ENCODE measurements around the gene P2RX6.
"Not testable (repeated sequence)": the region's sequence is repeated elsewhere in the genome, so short reads cannot be mapped to it uniquely, and the experiment has no call there.

P2RX6 gene

DNA sequence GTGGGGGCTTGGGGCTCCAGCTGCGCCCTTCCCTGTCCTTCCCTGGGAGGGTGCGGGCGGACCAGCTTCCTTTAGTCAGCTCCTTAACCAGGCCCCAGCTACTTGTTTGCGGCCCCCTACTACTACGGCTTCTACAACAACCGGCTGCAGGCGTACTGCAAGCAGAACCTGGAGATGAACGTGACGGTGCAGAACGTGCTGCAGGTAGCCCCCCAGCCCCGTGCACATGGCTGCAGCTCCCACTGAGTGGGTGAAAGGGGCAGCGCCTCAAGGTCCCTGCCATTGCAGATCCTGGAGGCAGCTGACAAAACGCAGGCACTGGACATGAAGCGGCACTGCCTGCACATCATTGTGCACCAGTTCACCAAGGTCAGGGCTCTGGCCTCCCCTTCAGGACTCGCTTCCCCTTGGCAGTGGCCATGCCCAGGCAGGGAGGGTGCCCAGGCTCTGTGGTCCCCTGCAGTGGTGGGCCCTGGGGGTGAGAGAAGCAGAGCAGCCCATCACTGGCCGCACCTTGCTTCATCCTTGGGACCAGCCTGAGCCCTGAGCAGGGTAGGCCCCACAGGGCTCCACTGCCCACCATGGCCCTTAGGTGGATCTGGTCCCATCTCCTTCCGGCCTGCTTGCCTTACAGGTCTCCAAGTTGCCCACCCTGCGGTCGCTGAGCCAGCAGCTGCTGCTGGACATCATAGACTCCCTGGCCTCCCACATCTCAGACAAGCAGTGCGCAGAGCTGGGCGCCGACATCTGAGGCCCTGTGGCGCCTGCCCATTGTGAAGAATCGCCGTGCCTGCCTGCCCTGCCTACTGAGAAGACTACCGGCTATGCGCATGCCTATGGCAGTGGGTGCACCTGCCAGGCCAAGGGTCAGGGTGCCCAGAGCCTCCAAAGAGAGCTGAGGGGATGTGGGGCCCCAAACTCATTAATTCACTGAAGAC is 18.1 kb upstream of the P2RX6 start:
- no peak overlapping the region for H3K27ac Mint-ChIP-seq
- H3K36me3 Mint-ChIP-seq (ENCODE audit: low read depth): peaks cover 4% of the 10 kb centered on the region
- H3K27me3 Mint-ChIP-seq (ENCODE audit: low read depth): no peaks in the 10 kb centered on the region

DNA sequence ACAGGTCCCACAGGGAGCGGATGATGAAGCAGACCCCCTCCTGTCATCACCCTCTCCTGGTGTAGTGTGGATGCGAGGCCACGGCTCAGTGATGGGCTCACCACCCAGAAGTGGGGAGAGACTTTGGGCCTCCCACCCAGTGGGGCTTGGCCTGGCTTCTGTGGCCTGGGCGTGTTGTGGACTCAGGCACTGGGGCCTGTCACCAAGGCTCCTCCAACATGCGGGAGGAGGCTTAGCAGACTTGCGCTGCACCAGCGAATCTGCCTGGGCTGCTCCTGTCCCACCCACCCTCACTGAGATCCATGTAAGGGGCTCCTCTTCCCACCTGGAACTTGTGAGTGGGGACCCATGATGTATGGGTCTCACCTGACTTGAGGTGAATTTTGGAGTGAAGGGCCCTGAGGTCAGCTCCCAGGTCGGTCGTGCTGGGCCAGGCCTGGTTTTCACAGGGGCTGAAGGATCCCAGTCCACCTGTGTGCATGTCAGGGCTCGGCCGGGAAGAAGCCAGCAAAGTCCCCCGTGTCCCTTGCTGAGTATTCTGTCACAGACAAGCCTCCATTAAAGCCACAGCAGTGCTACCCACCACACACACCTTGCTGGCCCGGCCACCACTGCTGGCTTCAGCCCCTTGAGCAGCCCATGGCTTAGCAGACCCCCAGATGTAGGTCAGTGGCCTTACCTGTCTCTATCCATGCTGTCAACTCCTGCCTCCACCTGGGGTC is 17.3 kb upstream of the P2RX6 start:
- Mint-ChIP-seq H3K9me3 (no peaks in the 10 kb centered on the region), H3K36me3 (ENCODE audit: low read depth) (peaks cover 4% of the 10 kb centered on the region), H3K4me3 (no peak overlapping the region), H3K27me3 (ENCODE audit: low read depth) (no peaks in the 10 kb centered on the region), H3K27ac (no peak overlapping the region), H3K4me1 (ENCODE audit: low read depth) (peaks cover 5% of the 10 kb centered on the region)

More for the DNA sequence above, 18.1 kb upstream of the P2RX6 start:
- H3K4me1 Mint-ChIP-seq (ENCODE audit: low read depth): peaks cover 5% of the 10 kb centered on the region
- H3K4me3 Mint-ChIP-seq: no peak overlapping the region
- H3K9me3 Mint-ChIP-seq: no peaks in the 10 kb centered on the region

DNA sequence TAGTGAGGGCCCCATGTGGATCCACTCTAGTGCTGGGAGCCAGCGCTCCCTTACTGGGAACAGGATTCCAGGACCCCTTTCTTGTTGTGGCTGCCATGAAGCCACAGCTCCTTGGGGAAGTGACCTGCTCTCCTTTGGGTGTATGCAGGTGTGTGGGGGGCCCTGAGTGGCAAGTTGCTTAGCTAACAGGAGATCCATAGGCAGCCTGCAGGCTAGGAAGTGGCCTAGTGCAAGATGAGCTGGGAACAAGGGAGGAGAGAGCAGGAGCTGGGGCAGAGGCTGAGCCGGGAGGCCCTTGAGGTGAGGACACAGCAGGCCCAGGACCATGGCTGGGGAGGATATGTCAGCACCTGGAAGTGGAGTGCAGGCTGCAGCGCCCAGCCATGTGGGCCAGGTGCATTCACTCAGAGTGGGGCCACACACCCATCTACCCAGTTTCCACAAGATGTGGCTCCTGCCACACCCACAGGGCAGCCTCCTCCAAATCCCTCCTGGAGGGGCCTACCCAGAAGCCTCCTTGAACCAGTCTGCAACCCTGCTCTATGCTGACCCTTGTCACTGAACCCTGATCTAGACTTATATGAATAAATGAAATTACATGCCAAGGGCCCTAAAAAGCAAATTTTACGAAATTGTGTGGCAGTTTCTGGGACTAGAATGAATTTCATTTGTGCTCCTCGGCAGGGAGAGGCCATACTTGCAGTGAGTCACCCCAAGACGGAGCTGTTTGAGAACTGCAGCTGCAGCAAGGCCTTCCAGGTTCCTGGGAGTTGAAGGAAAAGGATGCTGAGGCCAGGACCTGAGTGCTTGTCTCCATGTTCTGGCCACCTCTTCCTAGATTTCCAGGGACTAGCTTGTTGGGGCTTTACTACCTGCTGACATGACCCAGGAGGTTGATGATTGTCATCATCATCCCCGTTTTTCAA is 16.3 kb upstream of the P2RX6 start:
- Mint-ChIP-seq H3K4me3 (no peak overlapping the region), H3K27me3 (ENCODE audit: low read depth) (no peaks in the 10 kb centered on the region), H3K36me3 (ENCODE audit: low read depth) (peaks cover 6% of the 10 kb centered on the region), H3K27ac (peak overlapping the region; percentile 45), H3K9me3 (no peaks in the 10 kb centered on the region), H3K4me1 (ENCODE audit: low read depth) (peaks cover 8% of the 10 kb centered on the region)

DNA sequence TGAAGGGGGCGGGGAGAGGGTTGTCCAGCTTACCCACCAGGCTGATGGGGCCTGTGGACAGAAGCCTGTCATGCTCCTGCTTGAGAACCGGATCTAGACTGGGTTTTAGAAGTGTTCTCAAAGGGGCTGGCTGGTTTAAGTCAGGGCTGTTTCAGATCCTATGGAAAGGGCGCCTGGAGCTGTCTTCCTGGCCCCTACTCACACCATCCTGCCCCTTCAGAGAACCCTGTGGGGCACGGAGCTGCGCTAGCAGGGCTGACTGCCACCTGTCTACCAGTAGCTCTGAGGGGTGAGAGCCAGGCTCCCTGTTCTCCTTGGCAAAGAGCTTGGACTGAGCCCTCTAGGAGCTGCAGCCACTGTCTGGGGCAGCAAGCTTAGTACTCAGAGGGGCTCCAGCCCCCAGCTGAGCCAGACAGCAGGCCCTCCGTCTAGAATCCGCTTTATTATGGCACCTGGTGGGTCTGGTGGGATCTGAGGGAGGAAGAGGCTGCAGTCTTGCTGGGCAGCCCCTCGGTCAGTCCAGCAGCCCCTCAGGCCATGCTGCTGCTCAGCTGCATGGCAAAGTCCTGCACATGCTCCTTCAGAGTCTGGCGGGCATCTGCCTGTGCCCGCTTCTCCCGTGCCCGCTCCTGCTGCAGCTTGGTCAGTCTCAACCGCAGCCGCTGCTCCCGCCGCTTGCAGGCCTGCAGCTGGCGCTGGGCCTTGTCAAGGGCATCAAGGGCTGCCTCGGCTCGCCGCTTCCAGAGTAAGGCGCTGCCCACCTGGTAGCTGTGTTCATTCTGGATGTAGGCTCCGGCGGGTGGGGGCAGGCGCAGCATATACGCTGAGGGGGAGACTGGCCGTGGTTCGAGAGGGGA is 15.4 kb upstream of the P2RX6 start:
- no peaks in the 10 kb centered on the region for H3K27me3 Mint-ChIP-seq (ENCODE audit: low read depth)
- peak overlapping the region; percentile 20 for H3K27ac Mint-ChIP-seq
- peak overlapping the region; percentile 42 for H3K4me3 Mint-ChIP-seq
- H3K4me1 Mint-ChIP-seq (ENCODE audit: low read depth): peaks cover 8% of the 10 kb centered on the region
- H3K9me3 Mint-ChIP-seq: no peaks in the 10 kb centered on the region
- peaks cover 6% of the 10 kb centered on the region for H3K36me3 Mint-ChIP-seq (ENCODE audit: low read depth)

DNA sequence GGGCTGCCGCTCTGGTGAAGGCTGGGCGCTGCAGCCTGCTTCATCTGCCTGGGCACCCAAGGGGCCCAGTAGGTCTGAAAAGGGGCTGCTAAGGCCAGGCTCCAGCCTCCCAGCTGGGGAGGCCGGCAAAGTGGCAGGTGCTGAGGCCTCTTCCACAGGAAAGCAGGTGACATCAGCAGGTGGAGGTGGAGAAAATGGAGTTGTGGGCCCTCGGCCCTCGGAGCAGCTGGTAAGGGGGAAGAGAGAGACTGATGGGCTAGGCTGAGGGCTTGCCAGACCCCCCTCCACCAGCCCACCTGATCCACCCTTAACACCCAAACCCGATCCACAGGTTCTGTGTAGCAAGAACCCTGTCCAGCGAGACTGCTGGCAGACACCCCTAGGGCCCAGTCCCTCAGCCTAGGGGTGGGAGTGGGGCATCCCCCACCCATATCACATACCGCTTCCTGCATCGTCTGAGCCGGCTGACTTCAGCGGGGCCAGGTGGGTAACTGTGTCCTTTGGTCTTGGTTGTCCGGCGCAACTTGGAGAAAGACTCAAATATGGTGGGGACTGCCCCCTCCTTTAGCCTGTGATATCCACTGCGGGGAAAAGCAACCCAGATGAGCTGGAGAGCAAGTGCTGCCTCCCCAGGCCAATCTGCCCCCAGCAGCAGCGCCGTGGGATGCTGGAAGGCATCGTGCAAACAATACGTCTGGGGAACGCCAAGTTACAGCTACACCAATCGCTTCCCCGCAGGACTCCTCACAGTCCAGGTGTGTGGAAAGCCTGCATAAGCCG is 14.6 kb upstream of the P2RX6 start:
- peaks cover 8% of the 10 kb centered on the region for H3K4me1 Mint-ChIP-seq (ENCODE audit: low read depth)
- peak overlapping the region; percentile 97 for H3K27ac Mint-ChIP-seq

DNA sequence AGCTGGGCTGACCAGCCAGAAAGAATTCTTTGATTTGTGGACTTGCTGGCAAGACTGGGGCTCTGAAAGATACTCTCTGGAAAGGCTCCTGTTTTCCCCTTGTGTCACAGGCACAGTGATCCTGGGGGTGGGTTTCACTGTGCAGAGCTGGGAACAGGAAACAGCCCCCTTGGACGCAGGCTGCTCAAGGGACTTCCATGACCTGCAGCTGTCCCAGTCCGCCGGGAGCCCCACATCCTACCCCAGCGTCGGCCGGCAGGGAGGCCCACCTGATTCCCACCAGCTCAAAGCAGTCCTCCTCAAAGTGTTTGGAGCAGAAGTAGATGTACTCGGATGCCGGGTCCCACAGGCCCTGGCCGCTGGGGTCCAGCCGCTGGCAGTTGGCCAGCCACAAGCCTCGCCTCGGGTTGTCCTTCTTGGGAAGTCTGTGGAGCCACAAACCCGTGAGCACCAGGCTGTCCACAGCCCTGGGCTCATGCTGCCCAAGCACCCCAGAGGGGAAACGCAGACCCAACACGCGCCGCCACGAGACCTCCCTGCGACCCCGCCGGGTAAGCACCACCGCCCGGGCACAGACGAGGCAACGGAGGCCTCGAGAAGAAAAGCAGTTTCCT is 13.9 kb upstream of the P2RX6 start:
- H3K4me3 Mint-ChIP-seq: peak overlapping the region; percentile 92

More for the DNA sequence above, 14.6 kb upstream of the P2RX6 start:
- Mint-ChIP-seq H3K36me3 (ENCODE audit: low read depth) (peaks cover 6% of the 10 kb centered on the region), H3K27me3 (ENCODE audit: low read depth) (no peaks in the 10 kb centered on the region), H3K9me3 (no peaks in the 10 kb centered on the region), H3K4me3 (peak overlapping the region; percentile 92)

DNA sequence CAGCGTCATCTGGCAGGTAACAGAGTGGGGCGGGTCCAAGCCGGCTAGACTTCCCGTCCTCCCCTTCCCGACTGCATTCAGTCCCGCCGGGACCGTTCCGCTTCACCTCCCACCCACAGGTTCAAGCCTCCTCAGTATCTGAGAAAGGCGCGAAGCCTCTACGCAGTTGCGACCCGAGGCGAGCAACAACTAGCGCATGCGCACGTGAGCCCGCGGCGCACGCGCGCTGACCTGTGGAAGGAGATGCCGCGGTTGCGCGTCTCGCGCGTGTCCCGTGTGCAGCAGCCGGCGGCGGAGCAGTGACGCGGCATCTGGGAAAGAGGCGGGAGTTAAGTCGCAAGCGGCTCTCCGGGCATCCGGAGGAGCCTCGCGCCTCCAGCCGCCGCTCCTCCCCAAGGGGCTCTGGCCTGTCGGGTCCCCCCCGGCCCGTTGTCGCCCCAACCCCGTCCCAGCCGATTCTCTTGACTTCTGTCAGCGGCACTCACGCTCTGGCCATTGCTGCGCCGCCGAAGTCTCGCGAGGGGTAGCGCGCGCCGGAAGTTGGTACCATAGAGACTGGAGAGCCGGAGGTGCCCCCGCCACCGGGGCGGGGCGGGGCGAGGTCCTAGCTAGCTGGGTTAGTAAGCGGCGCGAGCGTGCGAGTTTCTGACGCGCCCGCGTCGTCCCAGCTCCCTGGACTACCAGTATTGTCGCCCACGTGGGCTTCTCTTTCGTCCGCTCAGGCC is 13.2 kb upstream of the P2RX6 start, which contains the start of gene THAP7:
Gene THAP7, minus strand, starts transcription at position 518 of the 725 bp plus-strand sequence. Its CDS starts 207 bp downstream, at position 311.
- Mint-ChIP-seq H3K9me3 (no peaks in the 10 kb centered on the region), H3K4me1 (ENCODE audit: low read depth) (peaks cover 8% of the 10 kb centered on the region), H3K27me3 (ENCODE audit: low read depth) (no peaks in the 10 kb centered on the region), H3K36me3 (ENCODE audit: low read depth) (peaks cover 6% of the 10 kb centered on the region), H3K27ac (peak within 1 kb of the TSS; percentile 97), H3K4me3 (peak within 1 kb of the TSS; percentile 92)

More for the DNA sequence above, 13.9 kb upstream of the P2RX6 start:
- Mint-ChIP-seq H3K4me1 (ENCODE audit: low read depth) (peaks cover 8% of the 10 kb centered on the region), H3K27me3 (ENCODE audit: low read depth) (no peaks in the 10 kb centered on the region), H3K36me3 (ENCODE audit: low read depth) (peaks cover 6% of the 10 kb centered on the region), H3K27ac (peak overlapping the region; percentile 97), H3K9me3 (no peaks in the 10 kb centered on the region)

DNA sequence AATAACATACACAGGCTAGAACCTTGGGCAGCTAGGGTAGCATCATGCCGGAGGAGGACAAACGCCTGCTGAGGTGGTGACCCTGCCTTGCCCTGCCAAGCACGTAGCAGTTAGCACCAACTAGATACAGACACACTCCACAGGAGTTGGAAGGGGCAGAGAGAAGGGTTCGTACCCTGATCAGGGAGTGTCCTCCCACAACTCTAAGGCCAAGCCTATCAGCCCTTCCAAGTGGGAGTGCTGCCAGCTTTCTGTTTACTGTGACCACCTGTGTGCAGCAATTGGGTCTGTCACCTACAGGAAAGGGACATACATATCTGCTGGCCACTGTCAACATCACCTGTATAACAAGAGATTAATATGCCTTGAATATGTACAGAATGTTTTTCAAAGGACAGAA is 11.2 kb upstream of the P2RX6 start:
- Mint-ChIP-seq H3K36me3 (ENCODE audit: low read depth) (peaks cover 4% of the 10 kb centered on the region), H3K4me3 (peak overlapping the region; percentile 92), H3K27me3 (ENCODE audit: low read depth) (no peaks in the 10 kb centered on the region), H3K9me3 (no peaks in the 10 kb centered on the region), H3K4me1 (ENCODE audit: low read depth) (peaks cover 6% of the 10 kb centered on the region), H3K27ac (no peak overlapping the region)

DNA sequence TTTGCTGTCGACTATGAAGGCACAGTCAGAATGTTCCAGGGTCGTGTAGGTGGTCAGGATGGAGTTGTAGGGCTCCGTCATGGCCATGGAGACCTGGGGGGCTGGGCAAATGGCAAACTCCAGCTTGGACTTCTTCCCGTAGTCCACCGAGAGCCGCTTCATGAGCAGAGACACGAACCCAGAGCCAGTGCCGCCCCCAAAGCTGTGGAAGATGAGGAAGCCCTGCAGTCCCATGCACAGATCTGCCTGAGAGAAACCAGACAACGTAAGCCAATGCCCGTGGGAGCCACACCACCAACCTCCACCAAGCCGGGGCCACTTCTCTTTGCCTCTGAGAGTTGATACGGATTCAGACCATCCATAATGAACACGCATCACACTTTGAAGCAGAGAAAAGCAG is 5.8 kb upstream of the P2RX6 start:
- H3K27ac Mint-ChIP-seq; H3K27me3 Mint-ChIP-seq (ENCODE audit: low read depth); H3K36me3 Mint-ChIP-seq (ENCODE audit: low read depth); H3K9me3 Mint-ChIP-seq; H3K4me1 Mint-ChIP-seq (ENCODE audit: low read depth); H3K4me3 Mint-ChIP-seq: not testable (repeated sequence)

DNA sequence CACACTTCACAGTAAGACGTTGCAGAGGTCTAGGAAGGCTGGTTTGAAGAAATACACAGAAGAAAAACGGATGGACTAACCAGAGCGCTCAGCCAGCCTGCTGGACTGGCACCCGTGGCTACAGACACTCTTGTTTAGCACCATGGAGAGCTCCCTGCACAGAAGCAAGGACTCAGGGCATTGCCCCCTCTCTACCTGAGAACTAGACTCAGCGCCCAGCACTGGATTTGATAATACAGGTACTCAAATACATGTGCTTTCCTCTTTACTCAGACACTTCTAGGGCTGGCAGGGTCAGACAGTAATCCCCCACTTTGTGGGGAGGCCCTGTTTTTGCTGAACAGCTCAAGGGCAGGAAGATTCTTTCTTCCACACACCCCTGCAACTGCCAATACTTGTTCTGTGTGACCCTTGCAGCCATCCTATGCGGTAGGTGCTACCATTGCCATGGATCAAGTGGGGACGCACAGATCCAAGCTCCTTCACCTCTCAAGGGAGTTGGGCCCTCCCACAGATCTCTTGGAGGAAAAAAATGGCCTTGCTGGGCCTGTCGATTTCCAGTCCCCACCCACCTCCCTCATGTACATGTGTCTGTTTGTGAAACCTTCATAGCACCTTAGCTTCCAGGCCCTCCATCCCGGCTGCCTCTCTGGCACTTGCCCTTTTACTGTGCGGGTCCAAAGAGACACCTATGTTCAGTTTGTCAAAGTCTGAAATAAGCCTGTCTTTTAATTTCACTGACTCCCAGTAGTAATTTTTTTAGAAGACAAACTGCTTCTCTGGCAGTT is 5.1 kb upstream of the P2RX6 start:
- Mint-ChIP-seq H3K4me3 (no peak overlapping the region), H3K4me1 (ENCODE audit: low read depth) (peaks cover 12% of the 10 kb centered on the region), H3K9me3 (no peaks in the 10 kb centered on the region), H3K27me3 (ENCODE audit: low read depth) (peaks cover 7% of the 10 kb centered on the region), H3K36me3 (ENCODE audit: low read depth) (no peaks in the 10 kb centered on the region), H3K27ac (no peak overlapping the region)

DNA sequence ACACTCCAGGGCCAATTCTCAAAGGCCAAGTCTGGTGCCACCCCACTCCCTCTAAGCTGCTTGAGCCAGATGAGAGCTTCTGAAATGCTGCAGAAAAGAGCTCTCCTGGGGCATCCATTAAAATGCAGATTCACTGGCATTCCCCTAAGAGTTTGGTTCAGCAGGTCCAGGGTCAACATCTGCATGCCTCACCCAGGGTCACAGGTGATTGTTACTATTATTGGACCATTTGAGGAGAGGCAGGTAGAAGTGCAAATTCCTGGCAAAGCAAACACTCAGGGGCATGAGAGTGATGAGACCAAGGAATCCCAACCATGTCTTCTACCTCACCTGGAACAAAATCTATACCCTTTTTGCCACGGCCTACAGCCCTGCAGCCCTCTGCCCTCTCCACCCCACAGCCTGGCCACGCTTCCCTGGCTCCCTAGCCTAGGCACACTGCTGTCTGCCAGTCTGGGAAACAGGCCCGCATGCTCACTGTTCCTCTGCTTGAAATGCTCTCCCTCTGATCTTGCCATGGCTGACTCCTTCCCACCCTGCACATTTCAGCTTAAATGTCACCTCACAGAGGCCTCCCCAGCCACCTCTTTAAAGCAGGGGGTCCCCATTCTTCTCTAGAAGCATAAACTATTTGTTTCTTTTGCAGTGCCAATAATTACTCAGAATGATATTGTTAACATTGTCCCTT is 4.4 kb upstream of the P2RX6 start:
- Mint-ChIP-seq H3K9me3 (no peaks in the 10 kb centered on the region), H3K27ac (no peak overlapping the region), H3K4me3 (no peak overlapping the region), H3K36me3 (ENCODE audit: low read depth) (no peaks in the 10 kb centered on the region), H3K27me3 (ENCODE audit: low read depth) (peaks cover 11% of the 10 kb centered on the region), H3K4me1 (ENCODE audit: low read depth) (peaks cover 15% of the 10 kb centered on the region)

All from T-helper 1 cell treated with Interleukin-12 subunit alpha and Interleukin-12 subunit beta and Interleukin-4 antibody, amounts not matched to agents 30 μg/mL and 1 μg/mL, for 36 hours (primary cell).